GM21737 (cell line): Measurements from ENCODE around the gene LRIT2.

Source experiments
- ATAC-seq: cut with Tn5 transposase; IDR thresholded peaks from one replicate; pipeline ENCODE4 v1.9.1; 2021; ENCODE audit warnings: mild to moderate bottlenecking, moderate library complexity; ENCODE audit not compliant: unreplicated experiment

The LRIT2 gene

DNA sequence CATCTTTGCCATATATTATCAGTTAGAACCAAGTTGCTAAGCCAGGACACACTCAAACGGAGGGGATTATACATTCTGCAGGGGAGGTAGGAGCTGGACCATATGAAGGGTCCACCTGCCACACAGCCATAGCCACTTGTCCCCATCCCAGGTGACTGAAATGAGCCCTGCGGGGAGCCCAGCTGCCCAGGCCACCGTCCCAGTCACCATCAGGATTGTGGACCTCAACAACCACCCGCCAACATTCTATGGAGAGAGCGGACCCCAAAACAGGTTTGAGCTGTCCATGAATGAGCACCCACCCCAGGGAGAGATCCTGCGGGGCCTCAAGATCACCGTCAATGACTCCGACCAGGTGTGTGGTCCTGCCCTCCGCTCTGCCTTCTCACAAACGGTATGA is 17.3 kb downstream of the LRIT2 start:
- ATAC-seq: no peak

DNA sequence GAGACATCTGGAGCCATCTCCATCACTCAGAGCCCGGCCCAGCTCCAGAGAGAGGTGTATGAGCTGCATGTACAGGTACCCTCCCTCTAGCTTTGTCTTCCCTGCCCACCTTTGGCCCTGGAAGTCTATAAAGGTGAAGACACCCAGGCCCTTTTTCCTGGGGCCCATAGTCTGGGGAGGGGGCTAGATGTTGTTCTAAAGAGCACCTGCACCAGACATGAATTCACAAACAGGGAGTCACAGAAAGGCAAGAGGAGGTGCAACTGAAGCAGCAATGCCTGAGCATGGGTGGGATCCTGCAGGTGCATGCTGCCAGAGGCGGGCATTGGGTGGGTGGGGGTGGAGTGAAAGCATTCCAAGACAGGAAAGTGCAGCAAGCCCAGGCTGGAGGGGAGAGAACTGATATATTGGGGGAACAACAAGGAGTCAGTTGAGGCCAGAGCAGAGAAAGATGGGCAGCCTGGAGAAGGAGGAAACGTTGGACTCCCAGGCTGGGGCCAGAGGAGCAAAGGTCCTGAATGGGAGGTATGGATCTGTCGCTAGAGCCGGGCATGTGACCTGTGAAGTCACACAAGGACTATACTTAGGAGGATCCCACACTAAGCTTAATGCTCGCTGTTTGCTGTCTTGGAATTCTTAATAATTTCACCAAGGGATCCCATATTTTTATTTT is 19.4 kb downstream of the LRIT2 start:
- no peak for ATAC-seq

DNA sequence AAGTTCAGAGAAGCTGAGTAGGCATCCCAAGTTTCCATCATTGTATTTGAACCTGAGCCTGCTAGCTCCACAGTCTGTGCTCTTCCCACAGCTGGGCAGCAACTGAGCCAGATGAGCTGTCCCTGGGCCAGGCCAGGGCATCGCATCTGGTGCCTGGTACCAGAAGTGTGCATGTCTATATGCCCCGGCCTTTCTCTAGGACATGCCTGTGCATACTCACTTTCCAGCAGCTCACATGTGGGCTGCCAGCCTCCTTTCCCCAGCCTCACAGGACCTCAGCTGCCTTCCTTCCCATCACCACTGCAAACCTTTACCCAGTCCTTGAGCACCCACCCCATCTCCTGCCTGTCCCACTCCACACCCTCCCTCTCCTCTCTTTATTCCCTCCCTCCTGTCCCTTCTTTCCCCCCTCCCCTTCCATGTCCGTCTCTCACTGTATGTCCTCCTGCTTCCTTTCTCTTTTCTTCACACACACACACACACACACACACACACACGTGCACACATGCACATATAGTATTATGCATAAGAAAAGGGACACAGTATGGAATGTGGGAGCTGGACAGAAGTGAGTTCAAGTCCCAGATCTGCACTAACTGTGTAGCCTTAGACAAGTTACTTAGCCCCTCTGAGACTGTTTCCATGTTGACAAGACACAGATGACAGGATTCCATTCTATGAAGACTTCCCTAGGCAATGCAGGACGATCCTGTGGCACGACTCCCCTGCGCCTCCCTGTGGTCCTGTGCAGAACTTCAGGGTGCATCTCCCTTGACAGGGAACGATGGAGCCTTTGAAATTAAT is 20.1 kb downstream of the LRIT2 start:
- peak; percentile 70 for ATAC-seq

DNA sequence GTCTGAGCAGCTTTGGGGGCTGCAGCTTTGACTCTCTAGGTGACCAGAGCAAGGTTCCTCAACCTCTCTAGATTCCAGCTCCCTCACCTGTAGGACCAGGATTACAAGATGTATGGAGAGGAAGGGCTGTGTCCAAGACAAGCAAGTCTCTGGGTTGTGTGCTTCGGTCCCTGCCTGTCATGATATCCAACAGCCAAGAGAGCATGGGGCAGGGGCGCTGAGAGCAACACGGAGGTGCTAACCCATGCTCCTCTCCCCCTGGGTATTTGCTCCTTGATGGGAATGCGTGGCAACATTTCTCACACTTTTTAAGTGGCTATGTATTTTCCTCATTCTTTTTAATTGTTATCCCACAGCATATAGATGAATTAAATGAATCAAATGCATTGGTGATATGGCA is 20.7 kb downstream of the LRIT2 start:
- ATAC-seq: no peak

DNA sequence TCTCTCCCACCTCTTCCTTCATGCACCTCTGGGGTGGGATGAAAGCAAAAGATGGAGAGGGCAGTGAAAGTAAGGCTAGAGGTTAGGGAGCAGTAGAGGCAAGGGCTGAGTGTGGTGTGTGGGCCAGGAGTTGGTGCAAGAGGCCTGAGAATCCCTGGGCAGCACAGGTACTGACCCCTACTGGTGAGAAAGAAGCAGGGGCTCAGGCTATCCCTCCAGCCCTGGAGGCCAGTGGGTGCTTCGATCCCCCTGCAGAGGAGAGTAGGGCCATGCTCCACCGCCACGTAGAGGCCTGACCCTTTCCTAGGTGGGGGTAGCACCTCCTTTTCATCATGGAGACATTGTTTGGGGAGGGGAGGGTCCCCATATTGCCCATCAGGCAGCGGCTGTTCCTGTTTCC is 21.2 kb downstream of the LRIT2 start:
- no peak for ATAC-seq

DNA sequence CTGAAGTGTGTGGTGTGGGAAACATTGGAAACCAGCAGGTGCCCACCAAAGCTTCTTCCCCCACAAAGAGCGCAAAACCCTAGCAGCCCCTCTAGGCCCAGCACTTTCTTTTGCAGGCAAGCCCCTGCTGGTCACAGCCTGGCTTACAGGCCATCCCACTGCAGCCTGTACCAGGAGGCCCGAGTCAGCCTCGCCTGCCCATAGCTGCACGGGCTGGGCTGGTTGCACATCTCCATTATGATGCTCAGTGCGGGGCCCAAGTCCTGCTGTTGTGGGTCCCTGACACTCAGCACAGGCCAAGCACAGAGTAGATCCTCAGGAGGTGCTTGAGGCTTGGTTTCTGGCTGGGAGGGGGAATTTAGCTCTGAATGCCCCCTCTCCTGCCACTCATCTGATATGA is 23.0 kb downstream of the LRIT2 start:
- ATAC-seq: no peak

DNA sequence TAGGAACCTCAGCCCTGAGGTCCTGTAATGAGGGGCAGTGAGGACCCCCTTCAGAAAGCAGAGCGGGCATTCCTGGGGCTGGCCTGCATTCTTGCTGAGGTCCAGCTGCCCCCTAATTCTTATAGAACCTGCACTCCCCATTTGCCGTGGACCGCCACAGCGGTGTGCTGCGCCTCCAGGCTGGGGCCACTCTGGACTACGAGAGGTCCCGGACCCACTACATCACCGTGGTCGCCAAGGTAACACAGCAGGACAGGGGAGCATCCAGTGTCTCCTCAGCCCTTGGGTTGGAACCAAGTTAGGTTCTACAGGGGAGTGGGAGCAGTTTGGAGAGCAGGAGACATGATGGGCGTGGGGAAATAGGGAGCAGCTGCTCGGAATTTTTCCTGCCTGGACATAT is 23.7 kb downstream of the LRIT2 start:
- ATAC-seq: no peak

DNA sequence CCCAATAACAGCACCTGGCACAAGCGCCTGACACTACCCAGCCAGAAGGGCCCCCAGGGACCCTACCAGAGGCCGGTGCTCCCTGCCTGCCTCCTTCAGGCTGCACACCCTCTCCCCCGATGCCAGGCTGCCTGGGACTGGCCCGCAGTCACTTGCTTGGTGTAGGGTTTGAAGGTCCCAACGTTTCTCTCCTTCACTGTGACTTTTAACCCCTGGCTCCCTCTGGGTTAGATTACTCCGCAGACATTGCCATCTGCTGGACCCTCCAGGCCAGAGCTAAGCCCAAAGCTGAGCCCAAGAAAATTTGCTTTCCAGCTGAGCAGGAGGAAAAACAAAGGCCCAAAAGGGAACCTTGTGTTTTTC is 24.1 kb downstream of the LRIT2 start:
- ATAC-seq: no peak

DNA sequence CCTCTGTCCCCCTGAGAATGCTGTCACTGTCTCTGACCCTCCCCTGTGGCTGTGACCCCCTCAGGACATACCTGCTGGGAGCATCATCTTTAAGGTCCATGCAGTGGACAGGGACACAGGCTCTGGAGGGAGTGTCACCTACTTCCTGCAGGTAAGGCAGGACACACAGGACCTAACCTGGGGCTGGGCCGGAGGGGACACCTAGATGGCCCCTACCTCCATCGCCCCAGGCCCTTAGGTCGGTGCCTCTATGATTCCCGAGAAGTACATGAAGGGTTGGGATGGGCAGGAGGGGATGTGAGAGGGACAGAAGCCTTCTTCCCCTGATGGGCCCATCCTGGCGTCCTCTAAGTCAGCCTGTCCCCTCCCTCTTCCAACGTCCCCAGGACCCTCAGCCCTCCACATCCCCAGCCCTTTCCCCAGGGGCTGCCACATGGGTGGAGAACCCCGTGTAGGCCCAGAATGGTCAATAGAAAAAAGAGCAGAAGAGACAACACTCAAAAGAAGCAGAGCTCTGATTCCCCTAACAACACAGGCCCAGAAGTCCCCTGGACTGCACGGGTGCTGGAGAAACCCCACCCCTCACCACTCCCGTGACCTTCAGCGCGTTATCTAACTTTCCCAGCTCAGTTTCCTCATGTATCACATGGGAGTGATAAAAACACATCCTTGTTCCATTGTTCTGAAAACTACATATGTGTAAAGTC is 24.7 kb downstream of the LRIT2 start:
- ATAC-seq: no peak

DNA sequence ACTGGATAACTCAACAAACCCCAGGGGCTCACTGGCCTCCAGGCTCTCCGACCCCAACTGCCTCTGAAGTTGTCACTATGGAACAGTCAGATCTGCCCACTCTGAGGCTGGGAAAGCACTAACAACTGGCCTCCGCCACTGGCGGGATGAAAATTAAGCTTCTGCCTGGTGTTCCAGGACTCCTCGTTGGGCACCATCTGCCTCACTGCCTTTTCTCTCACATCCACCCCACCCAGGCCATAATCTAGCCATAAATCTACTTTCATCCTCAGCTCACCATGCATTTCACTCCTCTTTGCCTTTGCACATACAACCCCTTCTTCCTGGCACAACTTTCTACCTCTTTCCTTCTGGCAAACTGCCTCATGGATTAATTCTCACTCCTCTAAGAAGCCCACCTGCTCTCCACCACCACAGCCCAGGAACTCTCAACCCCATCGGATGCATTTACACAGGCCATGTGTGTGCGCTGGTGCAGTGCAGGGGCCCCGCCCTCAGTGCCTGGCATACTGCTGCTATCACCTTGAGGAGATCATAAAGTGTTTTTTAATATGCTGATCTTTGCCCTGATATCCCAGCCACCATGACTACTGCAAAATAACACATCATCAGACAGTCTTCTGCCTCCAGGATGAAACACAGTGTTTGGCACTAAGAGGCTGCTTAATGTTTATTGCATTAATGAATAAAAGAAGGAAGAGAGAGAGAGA is 27.0 kb downstream of the LRIT2 start:
- no peak for ATAC-seq

DNA sequence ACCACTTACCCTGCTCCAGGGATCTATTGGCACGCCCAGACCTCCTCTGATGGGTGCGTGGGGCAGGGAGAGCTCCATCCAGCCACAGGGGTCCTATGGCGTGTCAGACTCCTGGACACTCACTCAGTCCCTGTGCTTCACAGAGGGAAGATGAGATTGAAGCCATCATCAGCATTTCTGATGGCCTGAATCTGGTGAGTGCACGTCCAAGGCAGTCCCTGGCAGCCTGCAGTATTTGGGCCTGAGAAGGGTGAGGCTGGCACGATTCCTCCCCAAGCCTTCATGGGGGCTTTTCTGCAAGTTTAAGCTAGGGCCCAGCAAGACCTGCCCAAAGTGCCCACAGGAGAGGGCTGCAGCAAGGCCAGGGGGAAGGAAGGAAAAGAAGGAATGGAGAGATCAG is 27.7 kb downstream of the LRIT2 start:
- ATAC-seq: no peak

DNA sequence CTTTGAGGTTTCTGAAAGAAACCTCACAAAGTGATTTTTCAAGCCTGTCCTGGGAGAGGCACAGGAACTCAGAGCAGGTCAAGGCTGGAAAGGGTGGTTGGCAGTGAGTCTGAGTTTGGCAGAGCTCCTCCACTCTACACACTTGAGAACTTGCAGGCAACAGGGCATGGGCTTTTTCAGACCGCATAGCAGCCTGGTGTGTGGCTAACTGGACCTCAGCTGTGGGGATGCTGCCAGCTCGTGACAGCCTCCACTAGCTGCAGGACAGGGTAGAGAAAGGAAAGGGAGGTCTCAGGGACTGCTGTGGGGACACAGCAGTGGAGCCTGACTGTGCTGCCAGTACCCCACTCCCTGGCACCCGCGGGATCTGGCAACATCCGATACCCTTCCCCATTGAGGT is 28.4 kb downstream of the LRIT2 start:
- ATAC-seq: no peak

DNA sequence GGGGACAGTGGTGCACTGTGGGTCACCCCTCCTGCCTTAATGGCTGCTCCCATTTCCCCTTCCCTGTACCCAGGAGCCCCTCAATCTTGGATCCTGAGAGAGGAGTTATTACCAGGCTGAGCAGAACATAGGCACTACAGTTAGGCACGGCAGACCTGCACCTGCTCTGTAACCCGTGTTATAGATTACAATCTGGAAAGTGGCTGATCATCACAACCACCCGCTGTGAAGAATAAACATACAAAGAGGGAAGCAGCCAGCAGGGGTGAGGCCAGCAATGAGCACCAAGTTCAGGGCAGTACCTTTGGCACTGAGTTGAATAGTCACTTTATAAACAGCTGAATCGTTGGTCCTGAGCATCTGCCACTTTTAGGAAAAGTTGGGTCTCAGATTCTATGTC is 29.3 kb downstream of the LRIT2 start:
- no peak for ATAC-seq

DNA sequence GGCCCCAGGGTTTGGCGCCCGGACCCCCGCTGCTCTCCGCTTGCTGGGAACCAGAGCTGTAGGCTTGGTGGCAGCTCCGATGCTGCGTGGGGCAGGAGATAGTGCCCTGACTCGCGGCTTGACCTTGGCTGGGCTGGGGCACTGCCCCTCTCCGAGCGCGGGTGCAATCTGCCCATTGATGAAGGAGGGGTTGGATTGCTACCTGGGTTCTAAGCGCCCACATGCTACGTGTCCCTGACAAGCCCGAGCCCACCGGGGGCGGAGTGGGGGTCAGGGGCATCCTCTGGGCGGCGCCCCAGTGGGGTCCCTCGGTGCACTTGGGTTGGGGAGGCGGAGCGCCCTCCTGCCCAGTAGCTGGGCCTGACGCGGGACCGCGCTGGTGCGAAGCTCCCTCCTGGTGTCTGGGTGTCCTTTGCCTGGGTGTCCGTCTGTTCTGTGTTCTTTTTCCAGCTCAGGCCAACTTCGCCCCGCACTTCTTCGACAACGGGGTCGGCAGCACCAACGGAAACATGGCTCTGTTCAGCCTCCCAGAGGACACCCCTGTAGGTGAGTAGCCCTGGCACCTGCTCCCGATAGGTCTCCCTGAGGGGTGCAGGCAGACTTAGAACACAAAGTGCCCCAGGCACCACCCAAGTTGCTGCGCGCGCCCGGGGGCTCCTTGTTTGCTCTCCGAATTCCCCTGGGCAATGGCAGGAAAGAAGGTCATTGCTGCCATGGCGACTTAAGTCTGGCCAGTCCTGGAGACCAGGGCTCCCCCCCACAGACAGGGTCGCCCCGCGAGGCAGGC is 30.1 kb downstream of the LRIT2 start:
- ATAC-seq: no peak

DNA sequence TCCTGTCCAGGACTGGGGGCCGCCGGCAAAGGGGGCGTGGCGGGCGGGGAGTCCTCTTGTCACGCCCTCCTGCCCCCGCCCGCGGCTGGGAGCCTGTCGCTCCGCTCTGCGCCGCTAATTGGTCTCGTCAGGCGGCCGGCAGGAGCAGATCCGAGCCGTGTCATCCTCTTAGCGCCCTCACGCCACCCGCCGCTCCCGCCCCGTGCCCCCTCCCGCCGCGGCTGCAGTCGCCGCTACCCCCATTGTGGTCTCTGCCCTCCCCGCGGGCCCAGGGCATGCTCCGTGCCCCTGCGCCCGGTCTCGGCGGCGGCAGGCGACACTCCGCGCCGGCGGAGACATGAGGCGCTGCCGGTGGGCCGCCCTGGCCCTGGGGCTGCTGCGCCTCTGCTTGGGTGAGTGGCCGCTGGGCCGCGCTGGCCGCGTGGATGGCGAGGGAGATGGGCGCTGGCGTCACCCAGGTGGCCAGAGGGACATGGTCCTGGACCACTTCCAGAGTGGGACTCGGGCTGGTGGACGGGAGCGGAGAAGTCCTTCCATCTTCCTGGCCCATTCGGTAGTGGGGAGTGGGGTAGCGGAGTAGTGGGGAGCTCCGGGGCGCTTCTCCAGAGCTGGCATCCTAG is 30.8 kb downstream of the LRIT2 start, which contains the start of gene CDHR1:
CDHR1 (plus strand) TSS at position 114 of the 620 bp plus-strand sequence; CDS start at position 338, 224 bp downstream.
- ATAC-seq: peak; percentile 67

DNA sequence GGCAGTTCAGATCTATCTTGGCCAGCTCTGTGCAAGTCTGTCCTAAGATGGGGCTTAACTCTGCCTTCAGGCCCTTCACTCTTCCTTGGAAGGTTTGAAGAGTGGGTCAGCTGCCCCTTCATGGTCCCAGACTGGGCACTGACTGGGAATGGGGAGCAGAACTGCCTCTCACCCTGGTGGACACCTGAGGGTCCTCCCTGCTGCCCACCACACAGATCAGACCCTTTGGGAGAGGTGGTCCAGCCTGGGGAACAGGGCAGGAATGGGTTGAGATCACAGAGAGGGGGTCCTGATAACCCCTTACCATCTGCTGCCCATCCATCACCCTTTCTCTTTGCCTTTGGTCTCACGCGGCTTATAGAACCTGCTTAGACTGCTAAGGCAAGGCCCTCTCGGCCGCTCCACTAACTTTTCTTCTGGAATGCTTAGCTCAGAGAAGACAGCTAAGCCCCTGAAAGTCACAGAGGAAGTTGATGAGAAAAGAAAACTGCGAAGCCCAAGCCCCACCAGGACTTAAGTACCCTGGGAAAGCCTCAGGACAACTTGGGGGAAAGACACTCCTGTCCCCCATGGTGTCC is 31.4 kb downstream of the LRIT2 start:
- ATAC-seq: no peak

DNA sequence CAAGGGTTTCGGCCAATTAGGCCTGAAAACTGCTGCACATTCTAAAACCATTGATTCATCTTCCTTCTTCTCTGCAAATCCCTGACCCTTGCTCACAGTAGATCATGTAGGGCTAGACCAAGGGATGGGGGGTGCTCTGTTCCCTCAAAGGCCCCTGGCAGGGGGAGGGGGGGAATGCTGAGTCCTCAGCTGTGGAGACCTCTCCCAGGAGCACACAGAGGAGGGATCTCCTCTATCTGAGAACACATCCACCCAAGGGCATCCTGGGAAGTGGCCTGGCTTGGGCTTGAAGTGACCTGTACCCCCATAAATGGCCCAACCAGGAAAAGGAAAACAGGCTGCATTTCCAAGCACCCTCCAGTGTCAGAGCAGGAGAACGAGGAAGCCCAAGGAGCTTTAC is 32.0 kb downstream of the LRIT2 start:
- no peak for ATAC-seq

DNA sequence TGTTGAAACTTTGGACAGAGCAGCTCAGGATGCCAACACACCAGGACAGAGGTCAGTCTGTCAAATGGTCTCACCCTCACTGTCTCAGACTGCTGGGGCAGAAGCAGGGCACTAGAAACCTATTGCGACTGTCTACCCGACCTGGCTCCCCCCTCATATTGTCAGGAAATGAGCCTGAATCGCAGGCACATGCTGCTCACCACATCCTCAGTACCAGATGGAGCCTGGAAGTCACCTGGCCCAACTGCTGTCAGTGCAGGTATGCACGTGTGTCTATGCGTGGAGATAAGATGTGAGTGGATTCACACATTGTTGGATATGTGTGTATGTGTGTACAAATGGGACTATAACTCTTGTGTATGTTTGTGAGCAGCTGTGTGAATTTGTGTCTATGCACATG is 34.2 kb downstream of the LRIT2 start:
- ATAC-seq: no peak

DNA sequence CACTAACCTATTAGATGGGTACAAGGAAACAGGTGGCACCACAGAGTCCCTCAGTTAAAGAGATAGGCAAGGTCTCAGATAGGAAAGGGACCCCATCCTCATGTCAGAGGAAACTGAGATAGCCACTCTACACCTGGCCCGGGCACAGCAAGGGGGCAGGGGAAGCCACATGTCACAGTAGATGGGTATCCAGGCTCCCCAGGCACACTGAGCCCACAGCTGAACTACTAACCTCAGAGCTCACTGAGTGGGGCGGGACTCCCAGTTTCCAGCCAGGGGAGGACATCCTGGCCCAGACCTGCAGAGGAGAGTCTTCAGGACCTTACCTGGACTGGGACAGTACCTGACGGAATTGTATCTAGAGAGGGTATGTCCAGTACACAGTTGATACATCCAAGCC is 34.7 kb downstream of the LRIT2 start:
- ATAC-seq: no peak

DNA sequence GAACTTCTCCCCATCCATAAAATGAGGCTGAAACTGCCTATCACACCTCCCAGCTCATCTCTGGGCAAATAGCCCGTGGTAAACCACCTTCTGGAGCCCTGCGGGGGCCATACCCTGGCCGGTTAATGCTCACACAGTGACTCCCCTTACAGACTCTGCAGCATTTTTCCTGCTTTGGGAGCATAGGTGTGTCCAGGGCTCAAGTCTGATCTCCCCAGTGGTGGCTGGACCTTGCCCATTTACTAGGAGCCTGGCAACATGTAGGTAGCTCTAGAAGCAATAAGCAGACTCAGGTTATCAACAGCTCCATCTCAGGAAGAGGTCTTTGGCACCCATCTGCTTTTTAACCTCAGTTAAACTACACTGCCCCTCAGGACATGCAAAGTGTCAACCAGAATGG is 36.5 kb downstream of the LRIT2 start:
- ATAC-seq: no peak
